Uterus (tissue), 2 donors: ENCODE measurements around the gene ZNF544.

Experiments
- POLR2A ChIP-seq, 2 donors: fragments of 450-650 bp; IDR thresholded peaks; one replicate each; pipeline ENCODE4 v1.6.1; 2016; ENCODE audit warnings: antibody characterized with exemption in 2 of 2, mild to moderate bottlenecking in 1 of 2, moderate library complexity in 1 of 2
- TF ChIP-seq, protein P1 (sequence below), 4 experiments: fragments of 200-600 bp in 2 of 4; fragments of 450-650 bp in 2 of 4; sonication (generic) in 2 of 4; IDR thresholded peaks; one replicate each; pipeline ENCODE4 v1.5.1; 2016 to 2019; ENCODE audit warnings: antibody characterized with exemption in 4 of 4, mild to moderate bottlenecking in 2 of 4, moderate library complexity in 1 of 4

DNA sequence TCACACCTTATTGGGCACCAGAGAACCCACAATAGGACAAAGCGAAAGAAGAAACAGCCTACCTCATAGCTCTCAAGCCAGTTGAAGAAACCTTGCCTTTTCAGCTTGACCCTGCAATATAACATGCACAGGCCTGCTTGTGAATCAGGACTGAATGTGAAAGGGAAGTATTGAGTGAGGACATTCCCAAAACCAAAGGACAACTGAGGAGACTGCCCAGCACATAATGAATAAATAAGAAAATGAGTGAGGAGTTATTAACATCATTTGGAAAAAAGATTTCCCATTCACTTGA is 15.7 kb upstream of the ZNF544 start:
- TF ChIP-seq, protein P1, sequence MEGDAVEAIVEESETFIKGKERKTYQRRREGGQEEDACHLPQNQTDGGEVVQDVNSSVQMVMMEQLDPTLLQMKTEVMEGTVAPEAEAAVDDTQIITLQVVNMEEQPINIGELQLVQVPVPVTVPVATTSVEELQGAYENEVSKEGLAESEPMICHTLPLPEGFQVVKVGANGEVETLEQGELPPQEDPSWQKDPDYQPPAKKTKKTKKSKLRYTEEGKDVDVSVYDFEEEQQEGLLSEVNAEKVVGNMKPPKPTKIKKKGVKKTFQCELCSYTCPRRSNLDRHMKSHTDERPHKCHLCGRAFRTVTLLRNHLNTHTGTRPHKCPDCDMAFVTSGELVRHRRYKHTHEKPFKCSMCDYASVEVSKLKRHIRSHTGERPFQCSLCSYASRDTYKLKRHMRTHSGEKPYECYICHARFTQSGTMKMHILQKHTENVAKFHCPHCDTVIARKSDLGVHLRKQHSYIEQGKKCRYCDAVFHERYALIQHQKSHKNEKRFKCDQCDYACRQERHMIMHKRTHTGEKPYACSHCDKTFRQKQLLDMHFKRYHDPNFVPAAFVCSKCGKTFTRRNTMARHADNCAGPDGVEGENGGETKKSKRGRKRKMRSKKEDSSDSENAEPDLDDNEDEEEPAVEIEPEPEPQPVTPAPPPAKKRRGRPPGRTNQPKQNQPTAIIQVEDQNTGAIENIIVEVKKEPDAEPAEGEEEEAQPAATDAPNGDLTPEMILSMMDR (IDR thresholded peaks at IDR 0.05): no peak
- TF ChIP-seq POLR2A (IDR thresholded peaks at IDR 0.05): no peak
